HCT116 (cell line): Measurements from ENCODE around the gene TRIM14.
"Not testable (repeated sequence)": the region's sequence is repeated elsewhere in the genome, so short reads cannot be mapped to it uniquely, and the experiment has no call there.

ENCODE experiments used
- CBX3 ChIP-seq: IDR thresholded peaks from 2 replicates; pipeline ENCODE4 v1.6.1; 2012; ENCODE audit warnings: low read depth
- CEBPB ChIP-seq: IDR thresholded peaks from 2 replicates; pipeline ENCODE4 v1.6.1; 2012; ENCODE audit warnings: low read depth
- EGR1 ChIP-seq: IDR thresholded peaks from 2 replicates; pipeline ENCODE4 v1.6.1; 2012; ENCODE audit warnings: low read depth
- EZH2 ChIP-seq: fragments of 200-600 bp; sonication (generic); IDR thresholded peaks from 2 replicates; pipeline ENCODE4 v1.6.1; 2017; ENCODE audit warnings: antibody characterized with exemption, mixed run types
- EZH2phosphoT487 ChIP-seq: fragments of 200-600 bp; IDR thresholded peaks from 2 replicates; pipeline ENCODE4 v1.6.1; 2018; ENCODE audit warnings: antibody characterized with exemption, borderline replicate concordance
- FOSL1 ChIP-seq: IDR thresholded peaks from 2 replicates; pipeline ENCODE4 v1.6.1; 2012; ENCODE audit warnings: low read depth
- POLR2AphosphoS5 ChIP-seq: IDR thresholded peaks from 2 replicates; pipeline ENCODE4 v1.6.1; 2011; ENCODE audit warnings: mild to moderate bottlenecking, low read depth, low read length, moderate library complexity
- SIN3A ChIP-seq: IDR thresholded peaks from 2 replicates; pipeline ENCODE4 v1.6.1; 2012; ENCODE audit warnings: low read depth
- TF ChIP-seq, protein P1 (sequence below), 3 experiments: fragments of 200-600 bp in 1 of 3; sonication (generic) in 1 of 3; IDR thresholded peaks in 2 of 3; conservative IDR thresholded peaks in 1 of 3; 2 replicates each; pipeline ENCODE4 v1.5.1; 2012 to 2017; ENCODE audit warnings: low read depth in 2 of 3, low read length in 2 of 3, antibody characterized with exemption in 1 of 3, borderline replicate concordance in 1 of 3, control low read depth in 1 of 3, mild to moderate bottlenecking in 1 of 3, mixed read lengths in 1 of 3, mixed run types in 1 of 3, moderate library complexity in 1 of 3; ENCODE audit not compliant: insufficient read depth in 1 of 3
- TF ChIP-seq, protein P2 (sequence below): IDR thresholded peaks from 2 replicates; pipeline ENCODE4 v1.6.1; 2011; ENCODE audit warnings: mild to moderate bottlenecking, low read length, moderate library complexity; ENCODE audit not compliant: insufficient replicate concordance; ENCODE audit errors: extremely low read depth

DNA sequence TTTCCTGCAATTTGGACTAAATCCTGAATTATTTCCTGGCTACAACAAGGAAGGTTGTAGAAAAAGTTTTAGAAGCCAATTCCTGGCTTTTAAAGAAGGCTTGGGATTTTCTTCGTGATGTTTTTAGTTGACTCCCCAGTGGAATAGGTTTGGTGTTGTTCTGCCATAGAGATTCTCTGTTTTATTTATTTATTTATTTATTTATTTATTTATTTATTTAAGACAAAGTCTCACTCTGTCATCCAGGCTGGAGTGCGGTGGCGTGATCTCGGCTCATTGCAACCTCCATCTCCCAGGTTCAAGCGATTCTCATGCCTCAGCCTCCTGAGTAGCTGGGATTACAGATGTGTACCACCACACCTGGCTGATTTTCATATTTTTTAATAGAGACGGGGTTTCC lies 1.9 kb downstream of the TRIM14 start:
- TF ChIP-seq EGR1, POLR2AphosphoS5, EZH2, SIN3A, EZH2phosphoT487, FOSL1, CEBPB, CBX3: not testable (repeated sequence)
- TF ChIP-seq, protein P1, sequence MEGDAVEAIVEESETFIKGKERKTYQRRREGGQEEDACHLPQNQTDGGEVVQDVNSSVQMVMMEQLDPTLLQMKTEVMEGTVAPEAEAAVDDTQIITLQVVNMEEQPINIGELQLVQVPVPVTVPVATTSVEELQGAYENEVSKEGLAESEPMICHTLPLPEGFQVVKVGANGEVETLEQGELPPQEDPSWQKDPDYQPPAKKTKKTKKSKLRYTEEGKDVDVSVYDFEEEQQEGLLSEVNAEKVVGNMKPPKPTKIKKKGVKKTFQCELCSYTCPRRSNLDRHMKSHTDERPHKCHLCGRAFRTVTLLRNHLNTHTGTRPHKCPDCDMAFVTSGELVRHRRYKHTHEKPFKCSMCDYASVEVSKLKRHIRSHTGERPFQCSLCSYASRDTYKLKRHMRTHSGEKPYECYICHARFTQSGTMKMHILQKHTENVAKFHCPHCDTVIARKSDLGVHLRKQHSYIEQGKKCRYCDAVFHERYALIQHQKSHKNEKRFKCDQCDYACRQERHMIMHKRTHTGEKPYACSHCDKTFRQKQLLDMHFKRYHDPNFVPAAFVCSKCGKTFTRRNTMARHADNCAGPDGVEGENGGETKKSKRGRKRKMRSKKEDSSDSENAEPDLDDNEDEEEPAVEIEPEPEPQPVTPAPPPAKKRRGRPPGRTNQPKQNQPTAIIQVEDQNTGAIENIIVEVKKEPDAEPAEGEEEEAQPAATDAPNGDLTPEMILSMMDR (IDR thresholded peaks at IDR 0.05 in 2 of 3, conservative IDR thresholded peaks at IDR 0.05 in 1 of 3; ENCODE audit: borderline replicate concordance in 1 of 3, insufficient read depth in 1 of 3, low read depth in 2 of 3, low read length in 2 of 3) = not testable (repeated sequence)
- TF ChIP-seq, protein P2, sequence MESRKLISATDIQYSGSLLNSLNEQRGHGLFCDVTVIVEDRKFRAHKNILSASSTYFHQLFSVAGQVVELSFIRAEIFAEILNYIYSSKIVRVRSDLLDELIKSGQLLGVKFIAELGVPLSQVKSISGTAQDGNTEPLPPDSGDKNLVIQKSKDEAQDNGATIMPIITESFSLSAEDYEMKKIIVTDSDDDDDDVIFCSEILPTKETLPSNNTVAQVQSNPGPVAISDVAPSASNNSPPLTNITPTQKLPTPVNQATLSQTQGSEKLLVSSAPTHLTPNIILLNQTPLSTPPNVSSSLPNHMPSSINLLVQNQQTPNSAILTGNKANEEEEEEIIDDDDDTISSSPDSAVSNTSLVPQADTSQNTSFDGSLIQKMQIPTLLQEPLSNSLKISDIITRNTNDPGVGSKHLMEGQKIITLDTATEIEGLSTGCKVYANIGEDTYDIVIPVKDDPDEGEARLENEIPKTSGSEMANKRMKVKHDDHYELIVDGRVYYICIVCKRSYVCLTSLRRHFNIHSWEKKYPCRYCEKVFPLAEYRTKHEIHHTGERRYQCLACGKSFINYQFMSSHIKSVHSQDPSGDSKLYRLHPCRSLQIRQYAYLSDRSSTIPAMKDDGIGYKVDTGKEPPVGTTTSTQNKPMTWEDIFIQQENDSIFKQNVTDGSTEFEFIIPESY = not testable (repeated sequence)
